SK-N-SH (cell line): ENCODE data around the gene PEAK1.

Source experiments
- FOXJ3 ChIP-seq: sonication (generic); formaldehyde crosslinking; IDR thresholded peaks from 2 replicates; pipeline ENCODE4 v1.5.1; 2020; ENCODE audit warnings: mild to moderate bottlenecking, missing genetic modification reagents
- FOXM1 ChIP-seq: IDR thresholded peaks from 2 replicates; pipeline ENCODE4 v1.4.0; 2012; ENCODE audit warnings: low read depth, mild to moderate bottlenecking
- POLR2AphosphoS5 ChIP-seq: IDR thresholded peaks from 2 replicates; pipeline ENCODE4 v1.6.1; 2012; ENCODE audit warnings: low read depth, low read length
- RXRA ChIP-seq: IDR thresholded peaks from 2 replicates; pipeline ENCODE4 v1.4.0; 2012; ENCODE audit warnings: low read depth, mild to moderate bottlenecking, borderline replicate concordance
- SIN3A ChIP-seq: IDR thresholded peaks from 2 replicates; pipeline ENCODE4 v1.6.1; 2012; ENCODE audit warnings: low read depth, mild to moderate bottlenecking, low read length, moderate library complexity, borderline replicate concordance
- TAF1 ChIP-seq: IDR thresholded peaks from 2 replicates; pipeline ENCODE4 v1.6.1; 2012; ENCODE audit warnings: low read depth, mild to moderate bottlenecking, low read length, moderate library complexity, borderline replicate concordance
- TF ChIP-seq, protein P1 (sequence below): fragments of 200-600 bp; sonication (generic); IDR thresholded peaks from 2 replicates; pipeline ENCODE4 v1.6.1; 2017; ENCODE audit warnings: antibody characterized with exemption, mild to moderate bottlenecking, moderate library complexity

DNA sequence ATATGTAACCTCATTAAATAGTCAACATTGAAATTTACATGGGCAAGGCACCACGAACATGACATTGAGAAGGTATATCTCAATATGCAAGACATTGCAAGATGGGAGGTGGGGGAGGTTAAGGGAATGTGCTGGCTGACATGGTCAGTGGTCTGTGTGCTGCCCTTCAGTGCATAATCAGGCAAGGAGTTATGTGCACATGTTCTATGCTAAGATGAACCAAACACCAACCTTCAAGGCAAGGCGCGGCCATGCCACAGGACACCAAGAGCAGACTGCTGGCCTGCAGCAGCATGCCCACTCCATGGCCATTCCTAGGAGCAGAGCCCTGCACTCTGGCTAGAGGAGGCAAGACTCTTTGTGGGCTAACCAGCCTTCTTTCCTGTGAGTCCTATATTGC is 308.1 kb downstream of the PEAK1 start:
- TF ChIP-seq, protein P1, sequence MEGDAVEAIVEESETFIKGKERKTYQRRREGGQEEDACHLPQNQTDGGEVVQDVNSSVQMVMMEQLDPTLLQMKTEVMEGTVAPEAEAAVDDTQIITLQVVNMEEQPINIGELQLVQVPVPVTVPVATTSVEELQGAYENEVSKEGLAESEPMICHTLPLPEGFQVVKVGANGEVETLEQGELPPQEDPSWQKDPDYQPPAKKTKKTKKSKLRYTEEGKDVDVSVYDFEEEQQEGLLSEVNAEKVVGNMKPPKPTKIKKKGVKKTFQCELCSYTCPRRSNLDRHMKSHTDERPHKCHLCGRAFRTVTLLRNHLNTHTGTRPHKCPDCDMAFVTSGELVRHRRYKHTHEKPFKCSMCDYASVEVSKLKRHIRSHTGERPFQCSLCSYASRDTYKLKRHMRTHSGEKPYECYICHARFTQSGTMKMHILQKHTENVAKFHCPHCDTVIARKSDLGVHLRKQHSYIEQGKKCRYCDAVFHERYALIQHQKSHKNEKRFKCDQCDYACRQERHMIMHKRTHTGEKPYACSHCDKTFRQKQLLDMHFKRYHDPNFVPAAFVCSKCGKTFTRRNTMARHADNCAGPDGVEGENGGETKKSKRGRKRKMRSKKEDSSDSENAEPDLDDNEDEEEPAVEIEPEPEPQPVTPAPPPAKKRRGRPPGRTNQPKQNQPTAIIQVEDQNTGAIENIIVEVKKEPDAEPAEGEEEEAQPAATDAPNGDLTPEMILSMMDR, result no peak
- TF ChIP-seq TAF1 (no peak), SIN3A (no peak), FOXM1 (no peak), POLR2AphosphoS5 (no peak), RXRA (no peak), FOXJ3 (no peak)
